ENCODE measurements around the gene PLEKHB1. TPM values are rescaled to one million over a fixed set of nuclear protein-coding genes. Genes with fewer than 3 reads are reported as not detected.

The PLEKHB1 gene
- total RNA-seq, 2 experiments from 2014 or later: 8.4 to 8.6 TPM

DNA sequence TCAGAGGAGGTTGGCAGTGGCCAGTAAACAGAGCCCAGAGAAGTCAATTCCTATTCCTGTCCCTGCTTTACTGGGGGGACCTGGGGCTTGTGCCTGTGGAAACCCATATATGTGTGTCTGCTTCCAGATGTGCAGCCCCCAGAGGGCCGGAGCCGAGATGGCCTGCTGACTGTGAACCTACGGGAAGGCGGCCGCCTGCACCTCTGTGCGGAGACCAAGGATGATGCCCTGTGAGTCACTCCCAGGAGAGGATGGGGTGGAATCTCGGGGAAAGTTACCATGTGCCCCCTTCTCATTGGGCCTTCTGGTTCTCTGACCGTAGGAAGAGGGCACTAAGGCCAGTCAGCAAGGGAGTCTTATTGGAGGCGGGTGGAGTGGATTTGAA, 5.3 kb downstream of the PLEKHB1 start:
- no peak for DNase-seq
- ChIA-PET POLR2A (no interaction called here), CTCF (no interaction called here)
- H3K4me3 Mint-ChIP-seq: no peak overlapping the region
- H3K27me3 Mint-ChIP-seq: no peaks in the 10 kb centered on the region
- no peaks in the 10 kb centered on the region for H3K36me3 Mint-ChIP-seq (ENCODE audit: low read depth)
- no peaks in the 10 kb centered on the region for H3K9me3 Mint-ChIP-seq
- H3K27ac Mint-ChIP-seq: no peak overlapping the region
- H3K4me1 Mint-ChIP-seq: peaks cover 13% of the 10 kb centered on the region

DNA sequence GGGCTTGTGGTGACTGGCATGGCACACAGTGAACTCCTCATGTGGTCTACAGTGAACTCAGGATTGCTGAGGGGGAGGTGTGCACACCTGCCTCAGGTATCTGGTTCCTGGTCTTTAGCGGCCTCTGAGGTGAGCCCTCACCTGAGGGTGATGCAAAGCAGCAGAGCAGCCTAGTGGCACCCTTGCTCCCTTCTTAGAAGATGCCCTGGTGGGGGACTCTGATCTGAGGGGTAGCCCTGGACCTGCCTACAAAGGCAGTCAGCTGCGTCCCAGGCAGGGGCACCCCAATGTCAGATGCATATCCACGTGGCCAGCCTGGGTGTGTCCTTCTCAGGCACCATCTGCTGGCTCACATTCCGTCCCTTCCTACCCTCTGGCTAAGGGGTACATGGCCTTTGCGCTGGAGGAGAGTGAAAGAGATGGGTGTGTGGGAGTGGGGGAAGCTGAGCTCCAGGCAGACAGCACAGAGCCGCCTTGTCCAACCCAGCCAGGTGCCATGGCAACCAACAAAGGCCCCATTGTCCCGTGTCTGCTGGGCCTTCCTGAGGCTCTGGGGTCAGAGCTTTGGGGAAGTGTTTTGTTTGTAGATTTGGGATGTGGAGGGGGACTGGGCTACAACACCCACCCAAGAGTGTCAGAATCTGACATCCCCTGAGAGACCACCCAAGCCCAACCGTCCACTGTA, 5.8 kb downstream of the PLEKHB1 start:
- H3K36me3 Mint-ChIP-seq (ENCODE audit: low read depth): no peaks in the 10 kb centered on the region
- peaks cover 8% of the 10 kb centered on the region for H3K4me1 Mint-ChIP-seq
- H3K9me3 Mint-ChIP-seq: no peaks in the 10 kb centered on the region
- DNase-seq: no peak
- no peak overlapping the region for H3K27ac Mint-ChIP-seq
- CTCF ChIA-PET: no interaction called here
- POLR2A ChIA-PET: no interaction called here
- H3K4me3 Mint-ChIP-seq: no peak overlapping the region
- H3K27me3 Mint-ChIP-seq: no peaks in the 10 kb centered on the region

DNA sequence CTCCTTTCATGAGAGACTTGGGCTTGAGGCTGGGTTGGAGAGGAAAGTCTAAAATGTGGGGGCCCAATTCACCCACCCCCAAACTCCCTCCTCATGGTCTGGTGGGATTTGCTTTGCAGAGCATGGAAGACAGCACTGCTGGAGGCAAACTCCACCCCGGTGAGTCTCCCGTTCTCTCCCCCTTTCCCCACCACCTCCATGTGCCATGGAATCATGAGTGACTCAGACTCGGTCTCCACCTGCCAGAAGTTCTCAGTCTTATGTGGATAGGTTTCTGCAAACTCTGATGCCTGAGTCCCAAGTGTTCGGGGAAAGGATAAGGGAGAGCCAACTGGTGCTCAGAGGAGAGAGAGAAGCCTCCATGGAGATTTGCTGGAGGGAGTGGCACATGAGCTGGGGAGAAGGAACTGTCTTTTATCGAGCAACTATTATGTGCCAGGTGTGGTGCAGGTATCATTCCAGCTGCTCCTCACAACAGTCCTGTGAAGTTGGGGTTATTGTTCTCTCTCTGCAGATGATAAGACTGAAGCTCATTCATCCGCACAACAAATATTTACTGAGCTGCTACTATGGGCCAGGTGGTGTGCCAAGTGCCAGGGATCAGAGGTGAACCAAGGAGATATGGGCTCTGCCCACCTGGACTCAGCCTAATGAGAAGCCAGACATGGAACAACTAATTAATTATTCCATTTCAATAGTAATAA, 6.6 kb downstream of the PLEKHB1 start:
- Mint-ChIP-seq H3K27ac (no peak overlapping the region), H3K9me3 (no peaks in the 10 kb centered on the region), H3K4me3 (no peak overlapping the region), H3K27me3 (no peaks in the 10 kb centered on the region), H3K36me3 (ENCODE audit: low read depth) (no peaks in the 10 kb centered on the region), H3K4me1 (peaks cover 3% of the 10 kb centered on the region)
- ChIA-PET POLR2A (no interaction called here), CTCF (interaction anchor here (0.9 kb wide), 1 partner anchor 27 kb away, joined by 4 read pairs; no protein-coding TSS in a partner anchor)
- no peak for DNase-seq

DNA sequence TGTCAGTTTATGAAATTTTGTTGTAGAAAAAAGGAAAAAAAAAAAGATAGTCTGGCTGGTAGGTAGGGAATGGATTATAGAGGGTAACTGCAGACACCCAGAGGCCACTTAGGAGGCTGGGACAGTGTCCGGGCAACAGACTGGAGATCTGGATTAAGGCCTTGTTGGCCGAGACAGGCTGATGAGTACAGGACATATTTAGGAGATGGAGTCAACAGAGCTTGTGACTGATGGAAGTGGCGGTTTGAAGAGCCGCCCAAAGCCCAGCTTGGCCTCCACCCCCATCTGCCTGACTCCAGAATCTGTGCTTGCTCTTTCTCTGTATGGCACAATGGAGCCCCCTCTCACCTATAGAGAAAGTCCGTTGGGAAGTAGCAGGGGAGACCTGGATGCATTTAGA, 7.6 kb downstream of the PLEKHB1 start:
- Mint-ChIP-seq H3K27ac (no peak overlapping the region), H3K9me3 (no peaks in the 10 kb centered on the region), H3K4me3 (no peak overlapping the region), H3K36me3 (ENCODE audit: low read depth) (no peaks in the 10 kb centered on the region), H3K27me3 (no peaks in the 10 kb centered on the region), H3K4me1 (no peaks in the 10 kb centered on the region)
- ChIA-PET CTCF (interaction anchor here (0.9 to 1.0 kb wide), 2 partner anchors 28 kb away, joined by 4 read pairs; no protein-coding TSS in a partner anchor), POLR2A (no interaction called here)
- DNase-seq: no peak

DNA sequence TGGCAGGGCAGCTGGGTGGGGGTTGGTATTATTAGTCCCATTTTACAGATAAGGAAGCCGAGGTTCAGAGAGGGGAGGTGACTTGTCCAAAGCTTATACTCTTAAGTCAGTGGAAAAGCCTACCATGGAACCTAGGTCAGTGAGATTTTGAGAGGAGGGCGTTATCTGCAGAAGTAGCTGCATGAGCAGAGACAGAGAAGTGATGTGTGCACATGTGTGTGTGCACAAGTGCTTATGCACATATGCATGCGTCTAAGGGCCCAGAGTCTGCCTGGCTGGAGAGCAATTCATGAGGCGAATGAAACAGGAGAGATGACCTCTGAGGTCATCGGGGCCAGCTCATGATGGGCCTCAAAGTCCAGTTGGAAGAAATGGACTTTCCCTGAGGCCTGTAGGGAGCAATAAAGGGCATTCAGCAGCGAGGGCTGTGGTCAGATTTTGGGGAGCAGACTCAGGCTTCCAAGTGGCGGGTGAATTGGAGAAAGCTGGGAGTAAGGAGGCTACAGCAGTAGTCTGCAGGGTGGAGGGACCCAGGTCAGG, 8.2 kb downstream of the PLEKHB1 start:
- Mint-ChIP-seq H3K4me1 (no peaks in the 10 kb centered on the region), H3K9me3 (no peaks in the 10 kb centered on the region), H3K4me3 (no peak overlapping the region), H3K27me3 (no peaks in the 10 kb centered on the region), H3K36me3 (ENCODE audit: low read depth) (no peaks in the 10 kb centered on the region), H3K27ac (no peak overlapping the region)
- ChIA-PET POLR2A (no interaction called here), CTCF (interaction anchor here (1.0 kb wide), 1 partner anchor 29 kb away, joined by 4 read pairs; no protein-coding TSS in a partner anchor)
- DNase-seq: no peak

DNA sequence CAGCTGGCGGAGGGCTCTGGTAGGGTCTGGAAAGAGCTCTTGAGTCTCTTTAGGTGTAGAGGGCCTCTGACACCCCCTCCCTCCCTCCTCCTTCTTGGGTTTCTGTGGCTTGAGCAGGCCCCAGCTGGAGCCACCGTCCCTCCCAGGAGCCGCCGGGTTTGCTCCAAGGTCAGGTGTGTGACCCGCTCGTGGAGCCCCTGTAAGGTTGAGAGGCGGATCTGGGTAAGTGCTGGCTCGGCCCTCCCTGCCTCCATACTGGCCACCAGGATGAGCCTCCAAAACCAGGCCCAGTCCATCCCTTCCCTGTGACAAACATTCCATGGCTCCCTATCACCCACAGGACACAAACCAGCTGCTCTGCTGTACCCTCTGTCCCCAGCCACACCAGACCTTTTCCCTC, 9.3 kb downstream of the PLEKHB1 start:
- Mint-ChIP-seq H3K27me3 (no peaks in the 10 kb centered on the region), H3K9me3 (no peaks in the 10 kb centered on the region), H3K4me3 (no peak overlapping the region), H3K27ac (no peak overlapping the region), H3K36me3 (ENCODE audit: low read depth) (no peaks in the 10 kb centered on the region), H3K4me1 (no peaks in the 10 kb centered on the region)
- CTCF ChIA-PET: no interaction called here
- no peak for DNase-seq
- POLR2A ChIA-PET: no interaction called here

DNA sequence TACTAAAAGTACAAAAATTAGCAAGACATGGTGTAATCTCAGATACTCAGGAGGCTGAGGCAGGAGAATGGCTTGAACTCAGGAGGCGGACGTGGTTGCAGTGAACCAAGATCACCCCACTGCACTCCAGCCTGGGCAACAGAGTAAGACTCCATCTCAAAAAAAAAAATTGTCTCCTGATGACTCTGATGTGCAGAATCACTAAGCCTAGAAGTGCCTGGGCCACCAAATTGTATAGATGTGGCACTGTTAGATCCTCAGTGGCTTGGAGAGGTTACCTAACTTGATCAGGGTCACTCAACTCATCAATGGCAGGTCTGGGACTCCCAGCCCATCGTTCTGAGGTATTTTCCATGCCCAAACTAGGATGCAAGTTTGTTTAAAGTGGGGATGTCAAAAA, 10.6 kb downstream of the PLEKHB1 start:
- no peaks in the 10 kb centered on the region for H3K27me3 Mint-ChIP-seq
- H3K36me3 Mint-ChIP-seq (ENCODE audit: low read depth): no peaks in the 10 kb centered on the region
- CTCF ChIA-PET: interaction anchor here (7.1 kb wide), 1 partner anchor 31 kb away, joined by 126 read pairs; no protein-coding TSS in a partner anchor

DNA sequence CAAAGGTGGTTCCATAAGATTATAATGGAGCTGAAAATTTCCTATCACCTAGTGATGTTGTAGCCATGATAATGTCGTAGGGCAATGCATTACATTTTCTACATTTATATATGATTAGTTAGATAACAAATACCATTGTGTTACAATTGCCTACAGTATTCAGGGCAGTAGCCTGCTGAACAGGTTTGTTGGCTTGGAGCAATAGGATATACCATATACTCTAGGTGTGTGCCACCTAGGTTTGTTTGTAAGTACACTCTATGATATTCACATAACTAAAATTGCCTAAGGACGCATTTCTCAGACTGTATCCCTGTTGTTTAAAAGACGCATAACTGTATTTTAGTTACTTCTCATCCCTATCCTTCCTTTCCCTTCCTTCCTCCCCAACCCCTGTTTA, 13.6 kb downstream of the PLEKHB1 start:
- no peak for DNase-seq
- ChIA-PET CTCF (interaction anchor here (0.6 to 7.1 kb wide), 15 partner anchors 11 to 324 kb away, joined by 3 to 126 read pairs (median 7); partner anchors contain the start of gene PLEKHB1), POLR2A (interaction anchor here (1.7 kb wide), 1 partner anchor 12 kb away, joined by 4 read pairs; no protein-coding TSS in a partner anchor)
- H3K9me3 Mint-ChIP-seq: no peaks in the 10 kb centered on the region
- peaks cover 7% of the 10 kb centered on the region for H3K4me1 Mint-ChIP-seq
- no peak overlapping the region for H3K27ac Mint-ChIP-seq
- no peaks in the 10 kb centered on the region for H3K27me3 Mint-ChIP-seq
- H3K36me3 Mint-ChIP-seq (ENCODE audit: low read depth): no peaks in the 10 kb centered on the region
- no peak overlapping the region for H3K4me3 Mint-ChIP-seq

More for the DNA sequence above, 10.6 kb downstream of the PLEKHB1 start:
- Mint-ChIP-seq H3K4me1 (peaks cover 5% of the 10 kb centered on the region), H3K9me3 (no peaks in the 10 kb centered on the region), H3K4me3 (no peak overlapping the region), H3K27ac (no peak overlapping the region)
- POLR2A ChIA-PET: no interaction called here
- no peak for DNase-seq

DNA sequence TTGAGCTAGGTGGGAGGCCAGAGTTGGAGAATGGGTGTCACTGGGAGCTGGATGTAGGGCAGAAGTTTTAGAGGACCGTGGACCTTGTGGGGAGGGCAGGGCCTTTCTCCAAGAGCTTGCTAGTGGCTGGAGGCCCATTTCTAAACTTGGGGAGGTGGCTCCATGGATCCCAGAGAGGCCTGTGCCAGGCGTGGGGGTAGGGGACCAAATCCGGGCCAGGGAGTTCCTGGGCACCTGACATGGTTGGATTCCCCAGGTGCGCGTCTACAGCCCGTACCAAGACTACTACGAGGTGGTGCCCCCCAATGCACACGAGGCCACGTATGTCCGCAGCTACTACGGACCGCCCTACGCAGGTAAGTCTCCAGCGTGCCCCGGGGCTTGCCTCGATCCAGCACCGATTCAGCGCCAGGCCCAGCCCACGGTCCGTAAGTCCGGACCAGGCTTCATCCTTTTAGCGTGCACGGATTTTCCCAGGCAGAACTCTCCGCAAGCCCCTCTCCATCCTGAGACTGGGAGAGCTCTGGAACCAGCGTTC, 14.2 kb downstream of the PLEKHB1 start:
- no peak overlapping the region for H3K4me3 Mint-ChIP-seq
- no peaks in the 10 kb centered on the region for H3K9me3 Mint-ChIP-seq
- ChIA-PET CTCF (interaction anchor here (1.0 to 7.1 kb wide), 20 partner anchors 10 to 352 kb away, joined by 3 to 126 read pairs (median 5); partner anchors contain the start of genes ARHGEF17, FAM168A and PLEKHB1), POLR2A (interaction anchor here (1.7 kb wide), 1 partner anchor 11 kb away, joined by 4 read pairs; no protein-coding TSS in a partner anchor)
- H3K4me1 Mint-ChIP-seq: peaks cover 7% of the 10 kb centered on the region
- no peak for DNase-seq
- no peaks in the 10 kb centered on the region for H3K36me3 Mint-ChIP-seq (ENCODE audit: low read depth)
- no peaks in the 10 kb centered on the region for H3K27me3 Mint-ChIP-seq
- no peak overlapping the region for H3K27ac Mint-ChIP-seq

DNA sequence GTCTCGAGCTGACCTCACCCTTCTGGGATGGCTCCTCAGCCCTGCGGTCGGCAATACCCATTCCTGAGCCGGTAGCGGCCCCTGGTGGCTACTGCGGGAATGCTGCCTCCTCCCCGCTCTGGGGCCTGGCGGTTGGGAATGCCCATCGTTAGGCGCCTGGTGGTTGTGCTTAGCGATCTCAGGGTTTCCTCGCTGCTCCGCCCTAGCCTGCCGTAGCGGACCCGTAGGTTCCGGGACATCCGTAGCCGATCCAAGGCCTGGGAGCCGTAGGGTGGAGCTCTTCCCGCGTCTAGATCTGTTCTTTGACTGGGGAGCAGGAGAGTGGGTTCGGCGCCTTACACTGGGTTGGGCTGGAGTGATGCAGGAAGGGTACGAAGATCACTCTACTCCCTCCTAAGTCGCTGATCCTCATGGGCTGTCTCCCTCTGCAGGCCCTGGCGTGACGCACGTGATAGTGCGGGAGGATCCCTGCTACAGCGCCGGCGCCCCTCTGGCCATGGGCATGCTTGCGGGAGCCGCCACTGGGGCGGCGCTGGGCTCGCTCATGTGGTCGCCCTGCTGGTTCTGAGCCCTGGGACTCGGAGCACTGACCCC, 14.8 kb downstream of the PLEKHB1 start:
- Mint-ChIP-seq H3K27me3 (no peaks in the 10 kb centered on the region), H3K36me3 (ENCODE audit: low read depth) (no peaks in the 10 kb centered on the region), H3K4me1 (peaks cover 7% of the 10 kb centered on the region), H3K9me3 (no peaks in the 10 kb centered on the region), H3K27ac (no peak overlapping the region), H3K4me3 (no peak overlapping the region)
- POLR2A ChIA-PET: interaction anchor here (1.3 to 1.7 kb wide), 2 partner anchors 10 to 36 kb away, joined by 3 to 4 read pairs; no protein-coding TSS in a partner anchor
- CTCF ChIA-PET: interaction anchor here (0.6 to 7.1 kb wide), 22 partner anchors 10 to 362 kb away, joined by 3 to 126 read pairs (median 5); partner anchors contain the start of genes ARHGEF17, FAM168A and PLEKHB1
- DNase-seq: peak; percentile 83

DNA sequence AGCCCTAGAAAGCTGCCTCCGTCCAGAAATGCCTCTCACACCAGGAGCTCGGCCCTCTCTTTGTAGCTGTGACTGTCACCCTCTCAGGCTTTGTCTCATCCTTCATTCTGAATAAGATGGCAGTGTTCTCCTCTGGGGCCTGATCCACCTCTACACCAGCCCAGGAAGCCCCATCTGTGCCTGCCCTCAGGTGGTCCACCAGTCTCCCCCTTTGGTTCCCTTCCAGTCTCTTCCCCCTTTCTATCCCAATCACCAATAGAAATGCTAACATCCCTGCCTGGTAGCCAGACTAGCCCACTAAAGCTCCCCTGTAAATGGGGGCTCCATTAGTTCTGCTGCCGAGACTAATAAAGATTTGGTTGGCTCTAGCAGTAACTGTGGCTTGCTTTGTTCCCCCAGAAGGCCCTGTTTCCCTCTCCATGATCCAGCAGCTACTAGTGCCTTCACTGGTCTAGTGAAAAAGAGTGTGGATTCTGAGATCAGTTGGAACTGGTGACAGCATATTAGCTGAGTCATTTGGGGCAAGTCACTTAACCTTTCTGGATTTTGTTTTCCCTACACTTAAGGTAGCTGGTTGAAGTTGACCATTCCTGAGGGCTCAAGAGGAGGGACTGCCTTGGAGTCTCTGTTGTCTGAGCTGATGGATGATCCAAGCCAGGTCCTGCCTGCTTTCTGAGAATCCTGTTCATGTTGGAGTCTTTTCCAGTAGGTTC, 16.2 kb downstream of the PLEKHB1 start:
- DNase-seq: no peak
- no peak overlapping the region for H3K27ac Mint-ChIP-seq
- ChIA-PET POLR2A (interaction anchor here (0.8 to 1.3 kb wide), 3 partner anchors 18 to 65 kb away, joined by 3 read pairs; partner anchors contain the start of gene FAM168A), CTCF (interaction anchor here (0.5 to 7.1 kb wide), 11 partner anchors 8 to 311 kb away, joined by 3 to 126 read pairs (median 5); no protein-coding TSS in a partner anchor)
- no peaks in the 10 kb centered on the region for H3K27me3 Mint-ChIP-seq
- no peaks in the 10 kb centered on the region for H3K36me3 Mint-ChIP-seq (ENCODE audit: low read depth)
- H3K4me1 Mint-ChIP-seq: peaks cover 7% of the 10 kb centered on the region
- no peak overlapping the region for H3K4me3 Mint-ChIP-seq
- no peaks in the 10 kb centered on the region for H3K9me3 Mint-ChIP-seq
